Kidney (tissue), 14 donors: ENCODE data around the gene LRRC8C. TPM values are rescaled to one million over a fixed set of nuclear protein-coding genes. Genes with fewer than 3 reads are reported as not detected.

ENCODE experiments used
- DNase-seq, 5 donors: peaks; one replicate each; pipeline ENCODE4 v3.0.0-alpha.2; 2013 to 2020
- FAIRE-seq: peaks from 2 replicates; lab custom pipeline; 2012; peaks lifted over from hg19 to GRCh38; lab: Jason Lieb, UNC
- H3K27ac ChIP-seq, 2 donors: one replicate each; pipeline ENCODE4 v1.7.0; 2013; ENCODE audit warnings: low read depth in 2 of 2, low read length in 2 of 2, inconsistent platforms in 1 of 2
- H3K27me3 ChIP-seq: one replicate; pipeline ENCODE4 v1.7.1; 2013; ENCODE audit warnings: low read length, inconsistent platforms; ENCODE audit not compliant: control insufficient read depth, insufficient read depth
- H3K36me3 ChIP-seq, 3 donors: one replicate each; pipeline versions ENCODE4 v1.7.0 to v1.7.1; 2013; ENCODE audit warnings: low read length in 3 of 3, control low read depth in 1 of 3, inconsistent platforms in 1 of 3; ENCODE audit not compliant: insufficient read depth in 3 of 3, control insufficient read depth in 2 of 3
- H3K4me1 ChIP-seq, 3 donors: one replicate each; pipeline versions ENCODE4 v1.7.0 to v1.7.1; 2013; ENCODE audit warnings: low read length in 3 of 3, inconsistent platforms in 1 of 3, low read depth in 1 of 3; ENCODE audit not compliant: control insufficient read depth in 2 of 3, insufficient read depth in 2 of 3
- H3K4me3 ChIP-seq, 3 donors: one replicate each; pipeline versions ENCODE4 v1.7.0 to v1.8.1; 2013; ENCODE audit warnings: low read length in 3 of 3, control low read depth in 1 of 3, inconsistent platforms in 1 of 3
- H3K9ac ChIP-seq, 3 donors: one replicate each; pipeline versions ENCODE4 v1.7.0 to v1.7.1; 2013; ENCODE audit warnings: low read length in 3 of 3, control low read depth in 1 of 3, inconsistent platforms in 1 of 3
- H3K9me3 ChIP-seq, 3 donors: one replicate each; pipeline versions ENCODE4 v1.7.0 to v1.7.1; 2013; ENCODE audit warnings: low read length in 3 of 3, control low read depth in 1 of 3, inconsistent platforms in 1 of 3; ENCODE audit not compliant: control insufficient read depth in 2 of 3, insufficient read depth in 1 of 3
- intact Hi-C: fragments of 100-400 bp; cut with DNase I; formaldehyde crosslinking; loops from one replicate; pipeline ENCODE4 v1.11.1; 2022
- polyA plus RNA-seq: library from polyadenylated mRNA; stranded (reverse); fragments of 350-450 nt; fragmentation: Illumina TruSeq; extraction: RNeasy Lipid Tissue Mini Kit (QIAGEN cat#74804); gene quantifications from one replicate; pipeline ENCODE4 v1.2.3, GENCODE V29; 2014; ENCODE audit warnings: low read depth, low replicate concordance; ENCODE audit not compliant: insufficient read depth
- total RNA-seq: library from RNA; stranded (reverse); fragmentation: NEBNext Ultra II Directional; extraction: Animal tissue kit (Norgen Biotek cat#: 25700); gene quantifications from one replicate; pipeline ENCODE4 v1.2.1, GENCODE V29; 2021
- TF ChIP-seq, protein P1 (sequence below): IDR thresholded peaks from 3 replicates; pipeline ENCODE4 v1.5.1; 2012; ENCODE audit warnings: mild to moderate bottlenecking, moderate library complexity, borderline replicate concordance; ENCODE audit not compliant: insufficient read depth; ENCODE audit errors: extremely low read depth
- donor health status: control.
- donor health status: control.
- donor health status: control.
- donor health status: control.
- donor health status: control.
- donor health status: DM: yes; HTN: yes; CAD: no.
- donor health status: Normal renal cell carcinoma (clear cell type).

Gene LRRC8C
- total and polyA plus RNA-seq, 2 donors from 2014 or later = 2.6 to 12.7 TPM

- H3K4me1 ChIP-seq = peaks cover 0 to 6% (median 0%) of the 10 kb centered on the region in 3 donors
- intact Hi-C loops = no loop called here
- no peaks in the 10 kb centered on the region for H3K36me3 ChIP-seq
- H3K4me3 ChIP-seq = no peak overlapping the region
- FAIRE-seq = no peak
- H3K27ac ChIP-seq = no peak overlapping the region
- H3K9ac ChIP-seq = no peak overlapping the region
- H3K9me3 ChIP-seq = no peaks in the 10 kb centered on the region
- TF ChIP-seq, protein P1, sequence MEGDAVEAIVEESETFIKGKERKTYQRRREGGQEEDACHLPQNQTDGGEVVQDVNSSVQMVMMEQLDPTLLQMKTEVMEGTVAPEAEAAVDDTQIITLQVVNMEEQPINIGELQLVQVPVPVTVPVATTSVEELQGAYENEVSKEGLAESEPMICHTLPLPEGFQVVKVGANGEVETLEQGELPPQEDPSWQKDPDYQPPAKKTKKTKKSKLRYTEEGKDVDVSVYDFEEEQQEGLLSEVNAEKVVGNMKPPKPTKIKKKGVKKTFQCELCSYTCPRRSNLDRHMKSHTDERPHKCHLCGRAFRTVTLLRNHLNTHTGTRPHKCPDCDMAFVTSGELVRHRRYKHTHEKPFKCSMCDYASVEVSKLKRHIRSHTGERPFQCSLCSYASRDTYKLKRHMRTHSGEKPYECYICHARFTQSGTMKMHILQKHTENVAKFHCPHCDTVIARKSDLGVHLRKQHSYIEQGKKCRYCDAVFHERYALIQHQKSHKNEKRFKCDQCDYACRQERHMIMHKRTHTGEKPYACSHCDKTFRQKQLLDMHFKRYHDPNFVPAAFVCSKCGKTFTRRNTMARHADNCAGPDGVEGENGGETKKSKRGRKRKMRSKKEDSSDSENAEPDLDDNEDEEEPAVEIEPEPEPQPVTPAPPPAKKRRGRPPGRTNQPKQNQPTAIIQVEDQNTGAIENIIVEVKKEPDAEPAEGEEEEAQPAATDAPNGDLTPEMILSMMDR = no peak
- H3K27me3 ChIP-seq = no peaks in the 10 kb centered on the region
- peak in 1 of 5 donors; percentile 19 for DNase-seq
Measured at GRCh38 chr1:89719502-89720306, 86.8 kb downstream of the LRRC8C start.

GRCh38 chr1:89720839-89721238 is 87.9 kb downstream of the LRRC8C start:
- intact Hi-C loops = no loop called here

GRCh38 chr1:89721351-89721750 is 88.4 kb downstream of the LRRC8C start:
- no peak for FAIRE-seq
- intact Hi-C loops = no loop called here
- H3K4me3 ChIP-seq = no peak overlapping the region
- no peaks in the 10 kb centered on the region for H3K9me3 ChIP-seq
- no peak overlapping the region for H3K27ac ChIP-seq
- TF ChIP-seq, protein P1 = no peak
- H3K36me3 ChIP-seq = no peaks in the 10 kb centered on the region
- DNase-seq = no peak
- H3K27me3 ChIP-seq = no peaks in the 10 kb centered on the region
- H3K4me1 ChIP-seq = peaks cover 0 to 6% (median 0%) of the 10 kb centered on the region in 3 donors
- H3K9ac ChIP-seq = no peak overlapping the region

More at GRCh38 chr1:89720839-89721238, 87.9 kb downstream of the LRRC8C start:
- DNase-seq (no peak), FAIRE-seq (no peak)
- no peak overlapping the region for H3K4me3 ChIP-seq
- H3K27ac ChIP-seq = no peak overlapping the region
- peaks cover 0 to 6% (median 0%) of the 10 kb centered on the region in 3 donors for H3K4me1 ChIP-seq
- H3K36me3 ChIP-seq = no peaks in the 10 kb centered on the region
- no peaks in the 10 kb centered on the region for H3K27me3 ChIP-seq
- H3K9ac ChIP-seq = no peak overlapping the region
- no peaks in the 10 kb centered on the region for H3K9me3 ChIP-seq
- TF ChIP-seq, protein P1 = no peak
